ENCODE data around the gene PDE2A.

- TF ChIP-seq CTCF (IDR thresholded peaks at IDR 0.05): no peak
- no peak for TF ChIP-seq POLR2A (IDR thresholded peaks at IDR 0.05; ENCODE audit: low read depth)
- TF ChIP-seq EP300 (IDR thresholded peaks at IDR 0.05): no peak
Measured at GRCh38 chr11:72627594-72628281, 46.5 kb downstream of the PDE2A start.

Data from esophagus muscularis mucosa (tissue), 4 donors.